Dermis blood vessel endothelial cell (primary cell): Measurements from ENCODE around the gene DAAM1. TPM values are rescaled to one million over a fixed set of nuclear protein-coding genes. Genes with fewer than 3 reads are reported as not detected.
A peak's percentile ranks its signal among the peaks of the same experiment; 100 is the strongest.

Experiments
- DNase-seq: peaks from one replicate; pipeline ENCODE4 v3.0.0; 2010
- total RNA-seq: library from RNA; depleted of rRNA; stranded (reverse); fragments of >200 nt; gene quantifications from 2 replicates; pipeline ENCODE4 v1.2.3, GENCODE V29; 2014

DAAM1 gene
- 32.0 and 65.3 TPM in 2 replicates for total RNA-seq

DNA sequence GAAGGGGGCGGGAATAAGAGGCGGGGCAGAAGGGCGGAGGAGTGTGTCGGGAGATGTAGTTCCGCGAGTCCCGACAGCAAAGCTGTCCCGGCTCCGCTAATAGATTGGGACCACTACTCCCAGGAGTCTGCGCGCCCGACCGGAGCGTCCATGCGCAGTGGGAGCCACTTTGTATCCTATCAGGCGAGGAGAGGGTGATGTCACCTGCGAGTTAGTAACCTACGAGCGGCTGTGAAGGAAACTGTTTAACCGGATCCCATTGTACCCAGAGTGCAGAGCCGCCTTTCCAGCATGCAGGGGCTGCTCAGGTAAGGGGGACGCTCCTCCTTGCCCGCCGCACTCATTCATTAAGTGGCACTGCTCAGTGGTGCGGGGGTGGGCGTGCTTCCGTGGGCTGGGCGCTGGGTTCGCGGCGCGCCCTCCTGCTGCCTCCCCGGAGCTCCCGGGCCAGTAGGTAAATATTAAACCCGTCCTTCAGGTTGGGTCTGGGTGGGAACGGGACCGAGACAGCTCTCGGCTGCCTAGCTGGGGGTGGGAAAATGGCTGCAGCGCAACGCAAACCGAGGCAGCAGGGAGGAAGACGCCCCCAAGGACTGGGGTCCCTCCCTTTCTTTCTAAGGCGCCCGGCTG, at the start of gene DAAM1:
DAAM1 (plus strand) TSS at position 207 of the 630 bp plus-strand sequence. CDS start 74,811 bp downstream, outside the sequence.
- DNase-seq, result peak; percentile 99

DNA sequence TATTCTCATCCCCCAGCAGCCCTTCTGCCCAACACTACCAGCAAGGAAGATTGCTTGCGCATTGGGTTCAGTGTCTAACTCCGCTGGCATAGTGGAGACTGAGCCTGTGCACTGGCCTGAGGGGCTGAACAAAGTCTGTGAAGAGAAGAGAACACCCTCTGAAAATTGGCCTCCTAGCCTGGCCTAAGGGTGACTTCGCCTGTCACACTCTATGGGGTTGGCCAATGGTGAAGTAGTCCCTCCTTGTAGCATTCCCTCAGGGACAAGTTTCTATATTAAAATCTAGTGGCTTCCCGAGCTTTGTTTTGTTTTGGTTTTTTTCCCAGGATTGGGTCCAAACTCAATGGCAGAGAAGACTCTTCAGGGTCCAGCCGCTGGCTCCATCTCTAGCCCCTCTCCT, 49.1 kb upstream of the DAAM1 start:
- DNase-seq, result no peak

DNA sequence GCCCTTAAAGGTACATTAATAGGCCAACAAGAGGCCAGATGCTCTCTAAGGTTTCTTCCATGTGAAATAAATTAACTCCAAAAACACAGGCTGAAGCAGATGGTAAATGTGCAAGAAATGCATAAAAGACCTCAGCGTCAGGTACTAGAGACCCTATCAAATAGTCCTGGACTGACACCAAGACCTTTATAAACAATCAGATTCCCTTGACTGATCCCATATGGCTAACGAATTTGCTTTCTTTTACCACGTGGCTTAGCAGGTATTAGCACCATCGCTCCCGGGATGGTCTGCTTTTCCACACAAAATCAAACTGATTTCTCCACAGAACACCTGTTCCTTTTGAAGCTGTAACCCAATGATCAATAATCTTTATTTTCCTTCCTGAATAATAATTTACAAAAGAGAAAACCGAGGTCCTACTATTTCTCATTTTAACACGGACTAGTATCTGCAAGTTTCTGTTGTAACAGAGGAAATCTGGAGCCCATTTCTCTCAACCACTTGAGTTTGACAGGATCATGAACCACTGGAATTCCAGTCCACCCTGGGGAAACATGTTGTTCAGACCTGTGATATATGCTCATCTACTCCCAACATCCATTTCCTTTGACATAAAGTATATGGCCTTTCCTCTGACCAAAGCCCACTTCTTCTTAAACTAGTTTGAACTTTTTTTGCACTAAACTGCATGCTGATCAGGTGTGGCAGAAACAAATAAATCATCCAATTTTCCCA, 48.2 kb upstream of the DAAM1 start:
- no peak for DNase-seq

DNA sequence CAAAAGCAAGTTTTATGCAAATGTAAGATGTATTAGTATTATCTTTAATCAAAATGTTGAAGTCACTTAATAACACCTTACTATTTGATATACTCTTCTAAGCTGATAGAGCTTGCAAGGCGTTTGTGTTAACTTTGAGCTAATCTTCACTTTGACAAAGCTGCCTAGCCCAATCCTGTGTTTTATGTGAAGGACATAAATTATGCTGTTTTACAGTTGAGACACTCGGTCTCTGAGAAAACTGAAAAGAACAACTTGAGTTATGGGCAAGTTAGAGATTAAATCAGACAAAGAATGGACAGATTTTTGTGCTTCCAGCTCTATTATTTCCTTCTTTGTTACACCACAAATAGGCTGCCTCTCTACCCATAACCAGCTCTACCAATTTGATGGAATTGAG, 42.0 kb upstream of the DAAM1 start:
- DNase-seq, result no peak

- no peak for DNase-seq
These were observed 41.5 kb upstream of the DAAM1 start for GRCh38 chr14:59147007-59147406.

DNA sequence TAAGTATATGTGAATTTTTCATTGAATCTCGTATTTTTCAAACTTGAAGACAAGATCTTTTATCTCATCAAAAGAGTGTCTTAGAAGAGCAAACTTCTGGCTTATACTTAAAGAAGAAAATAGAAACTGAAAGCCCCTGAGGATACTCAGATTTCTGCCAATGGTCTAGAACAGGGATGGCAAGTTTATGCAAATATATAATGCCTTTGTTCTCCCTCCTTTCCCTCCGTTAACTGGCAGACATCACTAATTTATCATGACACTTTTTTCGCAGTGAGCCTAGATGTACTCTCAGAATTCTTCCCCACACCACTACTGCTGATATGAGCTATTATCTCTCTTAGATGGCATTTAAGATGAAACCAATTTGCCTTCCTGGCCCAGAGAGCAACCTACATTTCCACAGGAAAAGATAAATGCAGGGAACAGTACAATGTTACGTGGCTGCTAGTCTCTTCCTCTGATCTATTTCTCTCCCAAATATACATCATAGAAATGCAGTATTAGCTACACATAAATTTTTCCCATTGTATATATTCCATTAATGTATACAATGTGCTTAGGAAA, 40.0 kb upstream of the DAAM1 start:
- no peak for DNase-seq

GRCh38 chr14:59150990-59151389, 37.5 kb upstream of the DAAM1 start:
- DNase-seq, result no peak

DNA sequence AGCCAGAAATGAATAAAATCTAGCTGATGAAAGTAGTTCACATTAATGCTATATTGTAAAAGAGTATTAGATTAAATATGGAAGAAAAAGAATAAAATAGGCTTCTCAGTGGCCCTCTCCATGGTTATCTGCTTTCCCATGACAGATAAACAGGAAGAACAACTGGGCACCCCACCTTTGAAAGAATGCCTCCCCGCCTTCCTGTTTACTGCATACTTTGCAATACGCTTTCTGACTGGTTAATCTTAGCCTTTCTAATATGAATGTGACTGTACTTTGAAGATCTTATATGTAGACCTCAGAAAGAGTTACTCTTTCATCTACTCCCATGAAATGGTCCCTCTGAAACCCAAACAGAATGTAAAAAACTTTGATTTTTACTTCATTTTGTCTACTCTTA, 34.1 kb upstream of the DAAM1 start:
- DNase-seq, result peak; percentile 2

GRCh38 chr14:59155886-59156285, 32.6 kb upstream of the DAAM1 start:
- DNase-seq, result no peak

DNA sequence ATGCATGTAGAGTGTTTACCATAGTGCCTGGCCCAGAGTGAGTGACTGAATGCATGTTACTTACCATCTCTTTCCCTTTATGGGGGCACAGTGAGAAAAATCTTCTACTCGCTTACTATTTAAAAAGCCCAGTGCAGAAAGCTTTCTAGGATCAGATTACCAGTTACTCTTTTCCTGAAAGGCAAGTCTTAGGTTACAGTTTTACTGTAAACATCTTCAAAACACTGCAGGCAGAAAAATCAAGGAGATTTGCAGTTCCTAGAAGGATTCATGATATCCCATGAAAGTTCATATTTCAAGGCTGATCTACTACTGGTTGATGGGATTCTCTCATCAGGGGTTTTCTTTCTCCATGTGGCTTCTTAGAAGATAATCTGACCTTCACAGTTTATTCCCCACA, 29.3 kb upstream of the DAAM1 start:
- no peak for DNase-seq

DNA sequence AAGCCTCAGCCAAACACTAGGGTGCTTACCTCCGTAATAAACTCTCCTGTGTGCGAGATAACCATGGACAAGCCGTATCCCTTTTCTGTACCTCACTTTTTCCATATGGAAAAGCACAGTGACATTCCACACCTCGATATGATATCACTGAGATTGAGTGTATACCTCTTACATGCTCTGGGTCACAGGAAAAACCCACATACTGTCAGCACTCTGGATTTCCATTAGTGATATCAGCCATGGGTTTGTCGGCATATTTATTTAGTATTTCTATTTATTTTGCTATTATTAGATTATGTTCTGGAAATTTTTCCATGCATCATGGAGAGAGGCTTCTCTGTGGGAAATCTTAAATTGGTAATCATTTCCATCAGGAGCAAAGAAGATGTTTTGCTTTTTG, 28.0 kb upstream of the DAAM1 start:
- DNase-seq, result no peak

DNA sequence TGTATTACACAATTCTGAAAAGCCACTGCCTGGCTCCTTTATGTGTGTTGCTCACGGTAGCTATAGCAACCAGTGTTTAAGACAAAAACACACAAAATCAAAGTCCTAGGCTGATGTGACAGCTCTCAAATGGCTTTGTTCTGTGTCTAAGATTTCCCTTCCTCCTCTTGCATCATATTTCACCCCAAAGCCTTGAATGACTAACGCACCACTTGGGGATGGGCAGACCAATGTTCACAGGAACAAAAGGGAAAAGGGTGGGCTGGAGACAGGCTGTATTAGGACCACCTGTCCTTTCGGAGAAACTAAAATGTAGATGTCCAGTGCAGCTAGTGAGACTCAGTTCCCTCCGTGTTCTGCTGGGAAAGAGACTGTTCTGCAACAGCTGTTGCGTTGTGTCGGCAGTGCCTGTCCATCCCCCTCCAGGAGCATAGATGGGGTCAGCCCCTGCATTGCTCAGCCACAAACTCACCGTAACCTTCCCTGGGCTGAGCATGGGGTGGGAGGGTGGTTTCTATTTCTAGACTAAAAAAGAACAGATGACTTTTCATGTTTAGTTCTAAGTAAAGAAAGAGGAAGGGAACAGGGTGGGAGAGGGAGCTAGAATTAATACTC, 26.8 kb upstream of the DAAM1 start:
- DNase-seq, result peak; percentile 17

GRCh38 chr14:59166258-59166657, 22.2 kb upstream of the DAAM1 start:
- no peak for DNase-seq

- DNase-seq, result no peak
These were observed 13.1 kb upstream of the DAAM1 start for GRCh38 chr14:59175404-59175803.

DNA sequence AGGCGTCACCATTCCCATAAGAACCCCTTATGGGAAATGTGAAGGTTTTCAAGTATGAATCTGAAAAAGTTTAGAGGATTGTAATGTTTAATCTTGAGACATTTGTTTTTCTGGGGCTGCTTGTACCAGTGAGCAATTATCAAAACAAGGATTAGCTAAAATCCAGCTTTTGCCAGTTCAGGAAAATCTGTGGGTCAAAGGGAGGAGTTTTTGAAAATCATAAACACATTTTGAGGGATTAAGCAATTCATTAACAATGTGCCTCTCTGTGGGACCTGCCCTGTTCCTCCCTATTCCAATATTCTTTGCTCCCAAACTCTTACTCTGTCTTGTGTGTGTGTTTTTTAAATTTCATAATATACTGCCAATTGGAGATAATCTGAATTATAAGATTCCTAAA, 11.7 kb upstream of the DAAM1 start:
- DNase-seq, result no peak

DNA sequence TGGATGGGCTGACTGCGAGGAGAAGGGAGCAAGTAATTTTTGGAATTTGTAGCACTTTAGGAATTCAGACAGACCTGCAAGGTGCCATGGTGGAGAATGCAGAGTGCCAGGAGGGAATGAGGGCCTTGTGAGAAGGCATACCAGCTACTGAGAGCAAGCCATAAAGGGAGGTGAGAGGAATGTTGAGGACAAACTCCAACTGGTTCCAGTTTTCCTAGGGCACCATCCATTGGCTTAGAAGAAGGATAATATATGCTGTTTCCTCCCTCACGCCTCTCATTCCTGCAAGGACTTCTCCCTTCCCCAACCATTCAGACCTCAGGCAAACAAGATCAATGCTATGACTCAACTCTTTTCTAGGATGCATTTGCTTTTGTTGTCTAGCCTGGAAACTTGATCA, 11.2 kb upstream of the DAAM1 start:
- no peak for DNase-seq

DNA sequence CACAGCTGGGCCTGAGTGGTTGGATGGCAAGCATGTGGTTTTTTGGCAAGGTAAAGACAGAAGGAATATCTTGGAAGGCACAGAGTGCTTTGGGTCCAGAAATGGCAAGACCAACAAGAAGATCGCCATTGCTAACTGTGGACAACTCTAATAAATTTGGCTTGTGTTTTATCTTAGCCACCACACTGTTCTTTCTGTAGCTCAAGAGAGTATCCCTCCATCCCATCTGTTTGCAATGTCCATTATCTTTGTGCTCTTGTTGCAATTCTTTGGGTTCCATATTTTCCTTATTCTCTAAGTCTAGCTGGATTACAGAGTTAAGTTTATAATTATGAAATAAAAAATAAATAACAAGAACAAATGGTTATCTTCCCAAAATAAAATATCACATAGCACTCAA, 6.7 kb upstream of the DAAM1 start:
- DNase-seq, result no peak

DNA sequence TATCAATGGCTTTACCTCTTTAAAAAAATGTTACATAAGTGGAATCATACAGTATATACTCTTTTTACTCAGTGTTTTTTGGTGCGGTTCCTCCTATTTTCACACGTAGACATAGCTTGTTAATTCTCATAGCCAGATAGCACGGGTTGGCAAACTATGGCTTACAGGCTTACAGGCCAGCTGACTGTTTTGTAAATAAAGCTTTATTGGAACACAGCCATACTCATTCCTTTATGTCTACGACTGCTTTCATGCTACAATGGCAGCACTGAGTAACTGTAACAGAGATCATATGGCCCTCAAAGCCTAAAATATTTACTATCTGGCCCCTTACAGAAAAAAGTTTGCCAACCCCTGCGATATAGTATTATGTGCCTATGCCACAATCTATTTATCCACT, 5.8 kb upstream of the DAAM1 start:
- no peak for DNase-seq

DNA sequence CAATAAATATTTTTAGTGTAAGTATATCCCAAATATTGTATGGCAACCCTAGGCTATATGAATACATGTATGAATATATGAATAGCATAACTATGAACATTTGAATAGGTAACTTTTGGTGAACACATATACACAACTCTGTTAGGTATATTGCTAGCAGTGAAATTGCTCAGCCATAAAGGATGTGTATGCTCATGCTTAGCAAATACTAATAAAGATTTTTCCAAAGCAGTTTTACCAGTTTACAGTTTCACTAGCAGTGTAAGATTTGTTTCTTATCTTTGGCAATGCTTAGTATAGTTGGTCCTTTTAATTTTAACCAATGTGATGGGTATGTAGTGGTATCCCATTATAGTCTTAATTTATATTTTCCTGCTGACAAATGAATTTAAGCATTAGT, 5.3 kb upstream of the DAAM1 start:
- no peak for DNase-seq

DNA sequence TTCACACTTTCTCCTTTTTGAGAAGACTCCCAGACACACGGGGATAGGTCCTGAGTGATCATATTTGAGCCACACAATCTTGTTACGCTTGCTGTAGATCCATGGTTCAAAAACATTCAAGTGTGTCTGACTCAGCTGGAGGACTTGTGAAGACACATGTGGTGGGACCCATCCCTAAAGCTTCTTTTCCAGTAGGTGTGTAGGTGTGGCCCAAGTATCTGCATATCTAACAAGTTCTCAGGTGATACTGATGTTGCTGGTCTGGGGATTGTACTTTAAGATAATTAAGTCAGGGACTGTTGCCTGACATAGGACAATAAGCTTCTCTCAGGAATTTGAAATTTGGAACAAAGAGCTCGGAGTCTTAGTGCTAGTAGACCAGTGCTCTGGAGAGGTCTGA, 4.1 kb upstream of the DAAM1 start:
- DNase-seq, result no peak

- no peak for DNase-seq
These were observed 2.8 kb upstream of the DAAM1 start for GRCh38 chr14:59185676-59186075.

GRCh38 chr14:59186306-59186705, 2.2 kb upstream of the DAAM1 start:
- DNase-seq, result no peak

DNA sequence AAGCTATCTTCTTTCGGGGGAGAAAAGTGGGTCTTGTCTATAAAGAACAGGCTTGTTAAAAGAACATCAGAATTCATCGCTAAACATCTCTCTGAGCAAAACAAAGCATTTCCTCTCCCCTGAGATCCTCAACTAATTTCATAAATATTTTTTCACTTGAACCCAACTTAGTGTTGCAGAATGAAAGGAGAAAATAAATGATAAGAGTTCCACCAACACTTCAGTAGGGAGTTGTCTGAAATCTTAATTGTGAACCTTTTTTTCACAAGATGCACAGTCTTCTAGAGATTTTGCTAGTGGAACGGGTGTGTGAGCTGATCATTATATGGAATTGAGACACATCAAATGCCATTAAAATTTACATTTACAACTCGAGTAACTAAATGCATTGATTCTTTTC, 1.3 kb upstream of the DAAM1 start:
- DNase-seq, result no peak
